C4-2B (cell line): Measurements from ENCODE around the gene FOCAD.

Source experiments
- ZFX ChIP-seq: fragments of 450-650 bp; IDR thresholded peaks from 2 replicates; pipeline ENCODE4 v1.6.1; 2017
- TF ChIP-seq, protein P1 (sequence below): fragments of 450-650 bp; conservative IDR thresholded peaks from 2 replicates; pipeline ENCODE4 v1.5.1; 2017; ENCODE audit warnings: mild to moderate bottlenecking

- TF ChIP-seq, protein P1, sequence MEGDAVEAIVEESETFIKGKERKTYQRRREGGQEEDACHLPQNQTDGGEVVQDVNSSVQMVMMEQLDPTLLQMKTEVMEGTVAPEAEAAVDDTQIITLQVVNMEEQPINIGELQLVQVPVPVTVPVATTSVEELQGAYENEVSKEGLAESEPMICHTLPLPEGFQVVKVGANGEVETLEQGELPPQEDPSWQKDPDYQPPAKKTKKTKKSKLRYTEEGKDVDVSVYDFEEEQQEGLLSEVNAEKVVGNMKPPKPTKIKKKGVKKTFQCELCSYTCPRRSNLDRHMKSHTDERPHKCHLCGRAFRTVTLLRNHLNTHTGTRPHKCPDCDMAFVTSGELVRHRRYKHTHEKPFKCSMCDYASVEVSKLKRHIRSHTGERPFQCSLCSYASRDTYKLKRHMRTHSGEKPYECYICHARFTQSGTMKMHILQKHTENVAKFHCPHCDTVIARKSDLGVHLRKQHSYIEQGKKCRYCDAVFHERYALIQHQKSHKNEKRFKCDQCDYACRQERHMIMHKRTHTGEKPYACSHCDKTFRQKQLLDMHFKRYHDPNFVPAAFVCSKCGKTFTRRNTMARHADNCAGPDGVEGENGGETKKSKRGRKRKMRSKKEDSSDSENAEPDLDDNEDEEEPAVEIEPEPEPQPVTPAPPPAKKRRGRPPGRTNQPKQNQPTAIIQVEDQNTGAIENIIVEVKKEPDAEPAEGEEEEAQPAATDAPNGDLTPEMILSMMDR: no peak
- no peak for TF ChIP-seq ZFX
Measured at GRCh38 chr9:20804489-20805250, 120.6 kb downstream of the FOCAD start.
